NT2/D1 (cell line): ENCODE measurements around the gene TDRD3.

Experiments used
- SUZ12 ChIP-seq: IDR thresholded peaks from 2 replicates; pipeline ENCODE4 v1.6.1; 2011; ENCODE audit not compliant: insufficient read length, insufficient read depth; ENCODE audit errors: extremely low read depth
- ZNF274 ChIP-seq: IDR thresholded peaks from 2 replicates; pipeline ENCODE4 v1.6.1; 2011; ENCODE audit warnings: mild to moderate bottlenecking, low read depth, low read length

- TF ChIP-seq SUZ12: no peak
- TF ChIP-seq ZNF274: no peak
Measured at GRCh38 chr13:60583196-60583888, 186.3 kb downstream of the TDRD3 start.
